Measurements from ENCODE around the gene PMEL.
A peak's percentile ranks its signal among the peaks of the same experiment; 100 is the strongest.

- TF ChIP-seq CTCF (IDR thresholded peaks at IDR 0.05): no peak
- peak; percentile 97 to 98 for TF ChIP-seq POLR2A (IDR thresholded peaks at IDR 0.05)
- peak; percentile 94 to 98 (median 98) for TF ChIP-seq POLR2AphosphoS5 (IDR thresholded peaks at IDR 0.05)
These were observed 7.9 kb upstream of the PMEL start, which contains the start of gene RAB5B for GRCh38 chr12:55973599-55974307.
